HuH-7 (cell line): ENCODE data around the gene CD93.

Experiments
- DNase-seq: peaks from one replicate; pipeline ENCODE4 v3.0.0; 2011; ENCODE audit warnings: low spot score

Gene CD93

DNA sequence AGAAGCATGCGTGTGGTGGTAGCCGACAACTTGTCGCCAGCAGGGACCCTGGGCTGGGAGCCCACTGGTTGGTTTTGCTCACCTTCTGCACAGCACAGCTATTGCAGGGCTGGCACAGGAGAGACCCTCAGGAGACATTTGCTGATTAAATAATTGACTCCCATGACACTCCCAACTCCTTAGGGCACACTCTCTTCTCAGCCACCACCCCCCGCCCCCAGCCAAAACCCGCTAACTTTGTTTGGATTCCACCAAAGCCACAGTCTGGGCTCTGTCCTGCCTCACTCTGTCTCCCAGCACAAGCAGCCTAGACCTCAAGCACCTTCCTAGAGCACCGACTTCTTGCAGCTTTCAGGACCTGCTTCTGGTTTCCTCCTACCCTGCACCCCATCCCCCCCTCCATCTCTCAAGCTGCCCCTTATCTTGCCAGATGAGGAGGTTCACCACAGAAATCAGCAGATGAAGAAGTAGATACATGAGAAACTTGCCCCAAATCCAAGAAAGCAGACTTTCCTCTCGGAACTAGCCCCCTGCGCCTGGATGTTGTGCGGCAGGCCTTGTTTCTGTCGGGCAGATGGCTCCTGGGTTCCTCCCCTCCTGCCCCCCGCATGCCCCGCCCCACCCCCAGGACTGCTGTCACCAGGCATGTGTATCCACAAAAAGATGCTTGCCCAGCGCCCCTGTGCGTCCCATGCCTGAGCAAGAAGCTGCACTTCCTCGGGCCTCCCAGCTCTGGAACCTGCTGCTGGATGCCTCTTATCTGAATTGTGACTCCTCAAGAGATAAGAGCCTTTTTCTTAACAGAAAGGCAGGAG lies 35.0 kb upstream of the CD93 start:
- DNase-seq: no peak

DNA sequence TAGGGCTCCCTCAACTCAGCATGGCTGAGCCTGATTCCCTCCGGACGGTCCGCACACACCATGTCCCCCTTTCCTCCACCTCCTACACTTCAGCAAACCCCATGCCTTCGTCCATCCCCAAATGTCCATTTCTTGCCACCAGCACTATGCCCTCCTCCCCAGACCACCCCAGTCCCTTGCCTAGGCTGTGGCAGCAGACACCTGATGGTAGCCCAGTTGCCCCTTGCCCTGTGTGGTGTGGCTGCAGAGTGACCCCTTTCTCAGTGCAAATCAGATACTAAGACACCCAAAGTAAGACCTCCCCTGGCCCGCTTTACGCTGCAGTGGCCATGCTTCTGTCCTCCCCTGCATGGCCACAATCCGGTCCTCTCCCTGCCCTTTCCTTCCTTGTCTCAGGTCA lies 34.1 kb upstream of the CD93 start:
- DNase-seq: no peak

DNA sequence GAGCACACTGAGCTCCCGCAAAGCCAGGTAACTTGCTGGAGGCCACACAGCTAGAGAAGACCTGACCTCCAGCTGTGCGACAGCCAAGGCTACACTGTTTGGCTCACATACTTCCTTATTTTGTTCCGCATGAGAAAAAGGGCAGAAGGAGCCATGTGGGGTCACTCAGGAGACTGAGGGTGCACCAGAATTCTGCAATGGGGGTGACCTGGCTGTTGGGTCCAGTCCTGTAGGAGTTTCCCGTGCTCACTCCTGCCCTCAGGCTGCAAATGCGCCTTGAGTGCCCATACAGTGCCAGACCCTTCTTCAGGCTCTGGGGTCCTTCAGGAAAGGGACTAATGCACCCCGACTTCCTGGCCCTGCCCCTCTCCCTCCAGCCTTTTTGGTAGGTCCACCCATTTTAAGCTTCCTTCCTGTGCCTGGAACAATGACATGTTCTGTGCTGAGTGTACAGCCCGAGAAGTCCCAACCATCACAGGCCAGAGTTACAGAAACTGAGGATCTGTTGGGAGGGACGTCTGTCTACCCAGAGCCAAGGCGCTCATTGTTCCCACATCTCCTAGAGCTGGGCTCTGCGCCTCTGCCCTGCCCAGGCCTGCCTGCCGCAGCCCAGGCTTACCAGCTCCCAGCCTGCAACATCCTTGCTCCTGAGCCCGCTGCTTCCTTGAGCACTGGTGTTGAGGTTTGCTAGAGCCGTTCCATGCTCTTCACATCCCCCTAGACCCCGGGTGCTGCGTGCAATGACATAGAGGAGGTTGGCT lies 33.5 kb upstream of the CD93 start:
- DNase-seq: no peak

DNA sequence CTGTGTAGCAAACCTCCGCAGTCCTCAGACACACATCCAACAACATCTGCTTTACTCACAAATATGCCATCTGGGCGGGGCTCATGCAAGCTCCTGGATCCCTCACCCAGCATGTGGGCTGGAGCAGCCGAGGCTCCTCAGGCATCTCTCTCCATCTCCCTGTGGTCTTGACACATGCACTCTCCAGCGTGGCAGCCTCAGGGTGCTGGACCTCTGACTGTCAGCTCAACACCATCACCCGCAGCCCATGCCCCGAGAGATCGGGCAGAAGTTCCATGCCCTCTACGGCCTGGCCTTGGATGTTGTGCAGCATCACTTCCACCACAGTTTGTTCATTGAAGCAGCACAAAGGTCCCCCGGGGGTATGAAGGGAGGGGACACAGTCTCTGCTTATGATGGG lies 32.6 kb upstream of the CD93 start:
- no peak for DNase-seq

DNA sequence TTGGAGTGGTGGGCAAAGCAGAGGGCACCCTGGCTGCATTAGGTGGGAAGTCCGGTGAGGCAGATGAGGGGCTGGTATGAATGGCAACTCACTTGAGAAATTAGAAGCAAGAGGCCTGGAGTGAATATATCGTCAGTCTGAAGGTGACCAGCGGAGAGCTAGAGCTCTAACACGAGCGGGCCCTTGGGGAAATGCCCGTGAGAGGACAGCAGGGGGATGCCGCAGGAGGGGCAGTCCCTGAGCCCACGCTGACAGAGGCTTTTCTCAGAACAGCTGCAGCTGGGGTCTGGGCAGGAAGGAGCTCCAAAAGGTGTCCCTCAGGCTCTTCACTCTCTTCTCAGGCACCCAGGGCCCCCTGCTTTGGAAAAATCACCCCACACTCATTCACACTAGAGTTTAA lies 32.0 kb upstream of the CD93 start:
- DNase-seq: no peak

DNA sequence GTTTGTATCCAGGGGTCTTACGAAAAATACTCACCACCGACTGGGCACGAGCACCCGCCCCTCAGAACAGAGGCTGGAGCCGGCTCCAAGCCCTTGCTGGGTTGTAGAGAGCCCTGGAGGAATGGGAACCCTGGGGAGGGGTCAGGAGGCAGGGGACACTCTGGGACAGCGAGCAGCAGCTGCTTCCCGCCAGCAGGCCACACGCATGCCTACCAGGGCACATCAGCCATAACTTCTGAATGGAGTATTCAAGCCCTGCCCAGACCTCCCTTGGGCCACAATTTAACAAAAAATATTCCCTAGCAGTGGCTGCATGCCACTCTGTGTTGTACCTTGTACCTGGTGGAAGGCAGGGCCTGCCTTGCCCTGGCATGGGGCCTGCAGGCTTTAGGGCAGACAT lies 31.6 kb upstream of the CD93 start:
- no peak for DNase-seq

DNA sequence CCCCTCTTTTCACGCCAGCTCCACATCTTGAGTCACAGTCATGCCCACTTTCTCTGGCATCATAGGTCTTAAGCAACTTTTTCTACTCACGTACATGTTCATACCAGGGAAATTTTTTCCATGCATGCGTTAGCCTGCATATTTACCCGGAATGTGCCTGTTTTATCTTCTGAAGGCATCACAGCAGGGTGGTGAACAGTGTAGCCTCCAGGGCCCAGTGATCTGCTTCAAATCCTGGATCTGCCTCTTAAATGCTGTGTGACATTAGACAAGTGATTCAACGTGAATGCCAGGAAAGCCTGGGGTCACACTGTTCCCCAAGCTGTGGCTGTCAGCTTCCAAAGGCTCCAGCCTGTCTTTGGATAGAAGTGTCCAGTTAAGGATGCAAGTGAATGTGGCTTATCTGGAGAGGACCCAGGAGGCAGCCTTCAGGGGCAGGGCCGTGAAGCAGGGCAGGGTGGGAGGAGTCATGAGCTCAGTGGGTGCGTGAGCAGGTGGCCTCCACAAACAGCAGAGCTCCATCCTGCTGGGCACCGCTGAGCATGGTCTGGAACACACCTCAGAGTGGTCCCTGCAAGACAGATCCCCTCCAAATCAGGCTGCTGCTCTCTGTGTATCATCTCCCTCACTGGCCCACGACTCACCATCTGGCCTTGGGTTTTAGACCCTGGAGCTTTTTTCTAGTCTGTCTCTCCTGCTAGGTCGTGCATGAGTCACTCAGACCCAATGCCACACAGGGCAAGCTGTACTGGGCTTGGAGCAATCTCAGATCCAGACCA lies 30.4 kb upstream of the CD93 start:
- no peak for DNase-seq

DNA sequence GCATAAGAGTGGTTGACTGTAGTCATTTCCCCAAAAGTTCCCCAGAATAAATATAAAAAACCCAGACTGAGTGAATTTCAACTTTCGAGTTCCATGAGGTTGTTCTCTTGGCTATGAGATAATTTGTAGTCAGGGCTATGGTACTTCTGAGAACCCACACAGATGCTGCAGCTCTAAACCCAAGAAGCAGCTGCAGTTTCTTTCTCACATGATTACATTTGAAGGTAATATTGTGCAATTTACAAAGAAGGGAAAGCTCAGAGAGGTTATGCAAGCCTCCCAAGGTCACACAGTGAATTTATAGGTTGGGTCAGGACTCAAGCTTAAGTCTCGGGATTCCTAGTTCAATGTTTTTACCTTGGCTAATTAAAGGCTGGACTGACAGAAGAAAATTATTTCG lies 29.7 kb upstream of the CD93 start:
- DNase-seq: no peak

DNA sequence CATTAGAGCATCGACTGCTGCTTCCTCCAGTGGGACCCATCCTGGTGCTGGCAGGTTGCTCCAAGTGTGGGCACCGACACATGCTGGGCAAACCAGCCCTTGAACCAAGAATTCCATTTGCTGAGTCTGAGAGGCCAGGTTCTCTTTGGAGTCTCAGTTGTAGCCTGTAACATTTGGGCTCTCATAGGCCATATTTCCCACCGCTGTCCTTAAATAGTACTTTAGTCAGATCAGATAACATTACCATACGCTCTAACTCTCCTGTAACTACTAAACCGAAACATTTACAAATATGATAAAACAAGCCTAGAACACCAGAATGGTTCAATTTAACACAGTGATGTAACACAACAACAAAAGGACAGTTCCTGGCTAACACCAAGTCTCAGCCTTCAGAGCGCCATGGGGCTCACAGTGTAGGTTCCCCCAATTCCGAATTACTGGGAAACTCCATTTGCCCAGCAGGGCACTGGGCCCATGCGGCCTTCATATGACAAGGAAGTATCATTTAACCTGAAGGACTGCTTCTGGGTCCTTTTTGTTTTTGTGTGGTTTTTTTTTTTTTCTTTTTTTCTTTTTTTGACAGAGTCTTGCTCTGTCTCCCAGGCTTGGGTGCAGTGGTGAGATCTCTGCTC lies 28.4 kb upstream of the CD93 start:
- no peak for DNase-seq

DNA sequence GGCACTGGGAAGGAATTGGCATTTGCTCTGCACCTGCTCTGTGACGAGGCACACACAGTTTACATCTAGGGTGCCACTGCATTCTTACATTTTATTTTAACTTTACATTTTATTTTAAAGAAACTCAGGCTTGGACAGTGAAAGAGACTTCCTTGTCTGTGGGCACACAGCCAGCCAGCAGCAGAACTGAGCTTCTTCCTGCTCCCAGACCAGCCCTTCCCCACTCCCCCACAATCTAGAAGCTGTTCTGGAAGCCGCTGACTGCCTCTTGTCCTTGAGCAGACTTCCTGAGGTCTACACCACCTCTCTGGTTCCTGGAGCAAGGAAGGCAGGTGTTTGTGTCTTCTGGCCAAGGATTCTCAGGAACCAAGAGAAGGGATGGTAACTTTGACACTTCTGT lies 27.9 kb upstream of the CD93 start:
- no peak for DNase-seq

DNA sequence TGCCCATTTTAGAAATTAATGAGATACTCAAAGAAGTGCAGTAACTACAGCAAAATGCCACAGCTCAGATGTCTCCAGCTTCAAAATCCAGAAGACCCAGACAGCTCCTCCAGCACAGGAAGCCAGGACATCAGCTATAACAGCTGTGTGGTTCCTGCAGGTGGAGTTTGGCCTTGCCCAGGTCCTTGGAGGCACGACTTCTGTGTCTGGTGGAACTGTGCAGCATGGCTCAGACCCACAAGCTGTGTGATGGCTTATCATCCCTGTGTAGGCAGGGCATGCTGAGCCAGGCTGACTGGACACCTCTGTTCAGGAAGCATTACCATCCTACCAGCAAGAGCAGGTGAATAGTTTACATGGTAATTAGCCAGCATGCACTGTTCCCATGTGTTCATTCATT lies 26.5 kb upstream of the CD93 start:
- no peak for DNase-seq

DNA sequence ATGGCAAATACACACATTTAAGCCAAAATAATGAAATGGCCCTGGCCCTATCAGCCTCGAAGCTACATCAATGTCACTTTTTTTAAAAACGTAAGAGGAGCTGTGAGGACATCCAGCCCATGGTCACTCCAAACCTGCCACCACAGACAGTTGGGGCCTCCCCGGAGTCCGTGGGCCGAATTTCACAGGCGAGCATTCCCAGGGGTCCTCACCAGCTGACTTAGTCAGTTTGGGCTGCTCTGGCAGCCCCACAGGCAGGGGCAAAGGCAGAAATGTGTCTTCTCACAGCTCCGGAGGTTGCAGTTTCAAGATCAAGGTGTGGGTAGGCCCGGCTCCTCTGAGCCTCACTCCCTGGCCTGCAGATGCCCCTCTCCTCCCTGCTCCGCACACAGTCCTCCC lies 25.8 kb upstream of the CD93 start:
- no peak for DNase-seq

DNA sequence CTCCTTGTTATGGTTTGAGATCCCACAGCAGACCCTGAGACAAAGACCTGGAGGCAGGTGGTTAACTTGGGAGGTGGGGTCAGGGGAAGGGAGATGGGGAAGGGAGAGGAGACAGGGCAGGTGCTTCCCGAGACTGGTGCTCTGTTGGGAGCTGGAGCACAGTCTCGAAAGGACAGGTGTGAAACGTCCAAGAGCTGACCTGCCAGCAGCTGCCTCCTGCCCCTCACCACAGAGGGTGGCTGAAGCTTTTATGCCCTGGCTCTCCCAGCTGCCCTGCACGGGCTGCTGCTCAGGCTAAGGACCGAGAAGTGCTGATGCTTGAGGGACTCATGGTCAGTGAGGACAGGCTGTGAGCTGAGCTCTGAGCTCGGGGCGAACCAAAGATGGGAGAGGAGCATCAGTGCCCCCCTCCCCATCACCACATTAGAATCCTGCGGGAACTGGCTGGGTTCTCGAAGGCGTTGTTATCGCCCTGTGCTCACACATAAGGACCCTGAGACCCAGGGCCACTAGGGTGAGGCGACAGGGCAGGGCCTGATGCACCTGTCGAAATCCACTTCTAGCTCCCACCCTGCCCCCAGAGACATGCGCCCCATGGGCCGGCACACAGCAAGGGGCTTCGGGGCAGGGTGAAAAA lies 25.3 kb upstream of the CD93 start:
- DNase-seq: no peak

DNA sequence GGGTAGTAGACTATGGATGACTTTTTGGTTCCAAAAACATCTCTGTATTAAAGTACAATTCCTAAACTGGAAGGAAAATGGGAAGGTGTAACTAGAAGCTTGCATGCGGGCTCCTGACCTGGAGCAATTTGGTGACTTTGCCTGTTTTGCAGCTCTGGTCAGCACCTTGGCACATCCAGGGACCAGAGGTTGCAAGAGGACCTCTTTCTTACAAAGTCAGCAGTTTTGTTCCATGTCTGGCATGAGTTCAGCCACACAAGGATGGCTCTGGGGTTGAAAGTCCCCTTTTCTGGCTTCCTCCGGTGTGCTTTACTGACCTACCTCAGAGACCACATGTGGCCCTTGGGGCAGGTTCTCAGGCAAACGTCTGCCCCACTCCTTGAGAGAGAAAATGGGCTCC lies 22.7 kb upstream of the CD93 start:
- DNase-seq: no peak

DNA sequence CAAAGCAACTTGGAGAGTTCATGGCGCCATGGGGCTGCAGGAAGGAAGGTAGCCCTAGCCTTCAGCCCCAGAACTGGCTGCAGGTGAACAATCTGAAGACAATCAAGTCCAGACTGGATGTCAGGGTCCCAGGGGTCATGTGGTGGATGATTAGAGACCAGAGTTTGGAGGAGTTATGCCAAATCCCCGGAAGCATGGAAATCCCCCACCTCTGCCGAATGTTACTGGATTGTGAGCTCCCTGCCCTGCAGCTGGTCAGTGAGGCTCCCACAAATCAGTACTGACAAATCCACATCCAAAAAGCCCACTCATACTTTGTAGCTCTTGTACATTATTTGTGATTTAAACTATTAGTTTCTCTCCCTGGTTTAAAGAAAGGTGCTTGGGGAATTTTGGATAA lies 21.3 kb upstream of the CD93 start:
- no peak for DNase-seq

DNA sequence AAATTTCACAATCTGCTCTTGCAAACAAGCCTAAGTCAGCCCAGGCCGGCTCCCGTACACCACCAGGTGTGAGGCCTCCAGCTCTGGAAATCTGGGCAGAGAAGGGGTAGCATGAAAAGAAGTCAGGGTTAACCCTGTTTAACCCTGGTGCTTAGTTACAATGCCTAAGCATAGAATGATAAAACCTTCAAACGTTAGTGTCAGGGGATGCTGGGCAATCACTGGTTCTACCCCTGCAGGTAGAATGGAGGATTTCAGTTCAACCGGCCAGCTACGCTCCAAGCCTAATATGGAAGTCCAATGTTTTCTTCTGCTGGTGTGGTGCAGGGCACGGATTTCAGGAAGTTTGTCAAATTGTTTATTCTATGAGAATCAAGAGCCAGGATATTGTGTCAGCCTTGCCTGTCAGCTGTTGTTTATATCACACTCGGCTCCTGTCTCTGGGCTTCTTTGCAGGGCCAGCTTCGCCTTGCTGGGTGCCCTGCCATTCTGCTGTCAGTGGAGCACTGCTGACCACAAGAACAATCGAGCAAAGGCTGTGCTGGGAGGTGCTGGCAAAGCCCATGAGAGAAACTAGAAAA lies 20.2 kb upstream of the CD93 start:
- peak; percentile 22 for DNase-seq

DNA sequence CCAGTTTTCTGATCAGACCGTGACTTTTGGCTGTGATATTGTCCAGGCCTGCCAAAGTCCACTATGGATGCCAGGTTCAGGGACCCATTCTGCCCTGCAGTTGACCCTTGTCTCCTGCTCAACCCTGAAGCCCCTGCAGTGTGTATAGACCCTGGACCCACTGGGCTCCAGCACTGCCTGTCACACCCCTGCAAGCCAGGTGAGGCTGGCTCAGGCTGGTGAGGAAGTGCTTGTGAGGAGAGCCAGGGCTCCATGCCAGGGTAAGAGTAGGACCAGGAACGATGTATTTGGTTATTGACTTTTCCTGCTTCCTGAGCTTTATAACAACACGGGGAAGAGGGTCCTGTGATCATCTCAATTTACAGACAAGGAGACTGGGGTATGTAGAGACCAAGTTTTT lies 19.1 kb upstream of the CD93 start:
- no peak for DNase-seq

DNA sequence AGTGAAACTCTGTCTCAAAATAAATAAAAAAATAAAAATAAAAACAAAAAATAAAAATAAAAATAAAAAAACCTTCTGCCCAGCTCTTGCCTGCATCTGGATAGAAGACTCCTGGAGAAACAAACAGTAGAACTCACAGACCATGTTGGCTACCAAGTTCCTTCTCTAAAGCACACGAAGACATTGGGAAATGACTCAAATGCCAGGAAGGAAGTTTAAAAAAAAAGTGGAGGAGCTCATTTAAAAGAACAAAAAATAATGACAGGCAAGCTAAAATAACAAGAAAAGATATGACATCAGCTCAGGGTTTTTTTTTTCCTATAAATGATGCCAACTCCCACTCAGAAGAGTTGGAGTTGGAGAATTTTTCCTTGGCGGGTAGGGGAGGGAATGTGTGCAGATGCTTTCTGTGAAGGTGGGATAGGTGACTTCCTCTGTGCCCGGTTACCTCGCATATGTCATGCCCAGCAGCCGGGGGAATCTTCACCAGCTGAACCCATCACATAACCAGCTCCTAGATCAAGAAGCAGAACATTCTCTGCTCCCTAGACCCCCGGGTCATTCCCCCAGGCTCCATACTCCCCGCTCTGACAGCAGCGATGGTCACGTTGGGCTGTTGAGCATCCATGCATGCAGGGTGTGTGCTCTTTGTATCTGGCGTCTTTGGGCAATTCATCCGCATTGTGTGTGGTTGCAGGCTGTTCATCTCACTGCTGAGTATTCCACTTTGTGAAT lies 17.3 kb upstream of the CD93 start:
- no peak for DNase-seq

DNA sequence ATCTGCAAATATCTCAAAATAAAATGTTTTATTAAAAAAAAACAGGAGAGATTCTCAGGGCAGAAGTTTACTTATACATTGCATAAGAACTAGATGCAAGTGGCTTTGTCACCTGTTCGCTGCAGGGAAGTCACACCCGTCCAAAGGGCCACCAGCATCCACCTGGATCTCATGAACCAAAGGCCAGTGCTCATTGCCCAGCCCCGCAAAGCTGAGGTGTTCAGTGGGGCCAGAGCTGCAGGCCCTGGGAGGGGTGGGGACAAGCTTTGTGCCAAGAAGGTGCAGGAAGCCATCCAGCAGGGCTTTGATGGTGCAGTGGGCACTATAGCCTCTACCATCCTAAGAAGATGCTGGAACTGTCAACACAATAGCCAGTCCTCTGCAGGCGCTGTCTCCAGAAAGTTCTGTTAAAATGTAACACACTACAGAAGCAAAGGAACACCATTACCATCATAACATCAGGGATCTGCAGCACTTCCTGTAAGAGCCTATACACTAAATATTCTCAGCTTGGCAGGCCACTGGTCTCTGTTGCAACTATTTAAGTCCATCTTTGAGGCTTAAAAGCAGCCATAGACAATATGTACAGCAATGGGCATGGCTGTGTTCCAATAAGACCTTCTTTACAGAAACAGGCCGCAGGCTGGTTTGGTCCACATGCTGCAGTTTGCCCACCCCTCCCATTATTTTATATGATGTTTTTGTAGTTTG lies 15.7 kb upstream of the CD93 start:
- no peak for DNase-seq

DNA sequence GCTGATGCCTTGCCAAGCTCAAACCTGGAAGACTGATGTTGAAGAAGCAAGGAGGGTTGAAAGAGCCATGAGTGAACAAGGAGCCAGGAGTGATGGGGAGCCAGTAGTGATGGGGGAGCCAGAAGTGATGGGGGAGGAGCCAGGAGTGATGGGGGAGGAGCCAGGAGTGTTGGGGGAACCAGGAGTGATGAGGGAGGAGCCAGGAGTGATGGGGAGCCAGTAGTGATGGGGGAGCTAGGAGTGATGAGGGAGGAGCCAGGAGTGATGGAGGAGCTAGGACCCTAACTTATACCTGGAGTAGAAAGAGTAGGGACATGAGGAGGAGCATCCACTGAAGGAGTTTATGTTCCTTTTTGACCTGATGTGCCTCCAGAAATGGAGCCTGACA lies 14.6 kb upstream of the CD93 start:
- no peak for DNase-seq
